ENCODE measurements around the gene VSIG10. TPM values are rescaled to one million over a fixed set of nuclear protein-coding genes. Genes with fewer than 3 reads are reported as not detected.

Gene VSIG10
- polyA plus RNA-seq, 3 donors, result 1.5 to 2.3 (median 1.5) TPM

- Mint-ChIP-seq H3K27ac (peak overlapping the region in 2 of 7 donors; percentile 4 to 63), H3K4me1 (peaks cover 5% of the 10 kb centered on the region), H3K36me3 (peaks cover 33 to 44% of the 10 kb centered on the region in 2 donors), H3K27me3 (ENCODE audit: low read depth in 3 of 3) (no peaks in the 10 kb centered on the region), H3K9me3 (peaks cover 0 to 2% (median 0%) of the 10 kb centered on the region in 7 donors), H3K4me3 (no peak overlapping the region)
- Histone ChIP-seq H3K27me3 (ENCODE audit: control insufficient read depth in 2 of 2, insufficient read depth in 2 of 2, low read length in 2 of 2) (no peaks in the 10 kb centered on the region), H3K79me2 (ENCODE audit: insufficient read depth, low read length) (peaks cover 20% of the 10 kb centered on the region), H3K9ac (ENCODE audit: insufficient read depth, low read length, poor library complexity, severe bottlenecking) (no peak overlapping the region), H3K4me1 (ENCODE audit: control insufficient read depth in 1 of 2, insufficient read depth in 2 of 2, low read length in 2 of 2) (no peaks in the 10 kb centered on the region), H4K20me1 (ENCODE audit: insufficient read depth, low read length) (peaks cover 23% of the 10 kb centered on the region), H3K4me2 (replicated peaks; ENCODE audit: extremely low read depth, low read length, poor library complexity, severe bottlenecking) (no peak overlapping the region), H3K4me3 (replicated peaks in 1 of 3; ENCODE audit: low read depth in 2 of 3, low read length in 3 of 3) (no peak overlapping the region), H3K27ac (ENCODE audit: low read depth in 1 of 2, low read length in 2 of 2) (peak overlapping the region in 1 of 2 donors; percentile 32), H2AFZ (ENCODE audit: insufficient read depth, low read depth, low read length, poor library complexity, severe bottlenecking) (no peak overlapping the region), H3K9me3 (replicated peaks in 1 of 2; ENCODE audit: control insufficient read depth in 1 of 2, insufficient read depth in 1 of 2, low read length in 2 of 2) (no peaks in the 10 kb centered on the region), H3K36me3 (replicated peaks in 1 of 2; ENCODE audit: control insufficient read depth in 1 of 2, insufficient read depth in 2 of 2, low read length in 2 of 2) (peaks cover 21 to 53% of the 10 kb centered on the region in 2 donors)
- intact Hi-C loops (cut with micrococcal nuclease), result loop anchor here in 1 of 2 donors (10.0 kb wide), 1 partner anchor 322 kb away; the partner anchor contains the start of genes SUDS3 and TAOK3
- no peak for DNase-seq
- 90% methylated on average over 12 of the region's 14 CpGs for WGBS (ENCODE audit: insufficient coverage)
- TF ChIP-seq, protein P1, sequence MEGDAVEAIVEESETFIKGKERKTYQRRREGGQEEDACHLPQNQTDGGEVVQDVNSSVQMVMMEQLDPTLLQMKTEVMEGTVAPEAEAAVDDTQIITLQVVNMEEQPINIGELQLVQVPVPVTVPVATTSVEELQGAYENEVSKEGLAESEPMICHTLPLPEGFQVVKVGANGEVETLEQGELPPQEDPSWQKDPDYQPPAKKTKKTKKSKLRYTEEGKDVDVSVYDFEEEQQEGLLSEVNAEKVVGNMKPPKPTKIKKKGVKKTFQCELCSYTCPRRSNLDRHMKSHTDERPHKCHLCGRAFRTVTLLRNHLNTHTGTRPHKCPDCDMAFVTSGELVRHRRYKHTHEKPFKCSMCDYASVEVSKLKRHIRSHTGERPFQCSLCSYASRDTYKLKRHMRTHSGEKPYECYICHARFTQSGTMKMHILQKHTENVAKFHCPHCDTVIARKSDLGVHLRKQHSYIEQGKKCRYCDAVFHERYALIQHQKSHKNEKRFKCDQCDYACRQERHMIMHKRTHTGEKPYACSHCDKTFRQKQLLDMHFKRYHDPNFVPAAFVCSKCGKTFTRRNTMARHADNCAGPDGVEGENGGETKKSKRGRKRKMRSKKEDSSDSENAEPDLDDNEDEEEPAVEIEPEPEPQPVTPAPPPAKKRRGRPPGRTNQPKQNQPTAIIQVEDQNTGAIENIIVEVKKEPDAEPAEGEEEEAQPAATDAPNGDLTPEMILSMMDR (IDR thresholded peaks at IDR 0.05), result no peak
These were observed 51.3 kb downstream of the VSIG10 start for GRCh38 chr12:118052324-118053070.

GRCh38 chr12:118050972-118051910 lies 52.6 kb downstream of the VSIG10 start:
- Mint-ChIP-seq H3K27ac (peak overlapping the region in 2 of 7 donors; percentile 27 to 67), H3K27me3 (ENCODE audit: low read depth in 3 of 3) (no peaks in the 10 kb centered on the region), H3K36me3 (peaks cover 39 to 53% of the 10 kb centered on the region in 2 donors), H3K4me1 (peaks cover 5% of the 10 kb centered on the region), H3K9me3 (peaks cover 0 to 2% (median 0%) of the 10 kb centered on the region in 7 donors), H3K4me3 (no peak overlapping the region)
- TF ChIP-seq, protein P1 (IDR thresholded peaks at IDR 0.05), result no peak
- no peak overlapping the region for H3K9ac ChIP-seq (ENCODE audit: insufficient read depth, low read length, poor library complexity, severe bottlenecking)
- no peaks in the 10 kb centered on the region for H3K9me3 ChIP-seq (replicated peaks in 1 of 2; ENCODE audit: control insufficient read depth in 1 of 2, insufficient read depth in 1 of 2, low read length in 2 of 2)
- H2AFZ ChIP-seq (ENCODE audit: insufficient read depth, low read depth, low read length, poor library complexity, severe bottlenecking), result no peak overlapping the region
- H3K79me2 ChIP-seq (ENCODE audit: insufficient read depth, low read length), result peaks cover 17% of the 10 kb centered on the region
- DNase-seq, result no peak
- H3K36me3 ChIP-seq (replicated peaks in 1 of 2; ENCODE audit: control insufficient read depth in 1 of 2, insufficient read depth in 2 of 2, low read length in 2 of 2), result peaks cover 23 to 64% of the 10 kb centered on the region in 2 donors
- H3K4me3 ChIP-seq (replicated peaks in 1 of 3; ENCODE audit: low read depth in 2 of 3, low read length in 3 of 3), result no peak overlapping the region
- peaks cover 28% of the 10 kb centered on the region for H4K20me1 ChIP-seq (ENCODE audit: insufficient read depth, low read length)
- intact Hi-C loops (cut with micrococcal nuclease), result loop anchor here in 1 of 2 donors (10.0 kb wide), 1 partner anchor 324 kb away; the partner anchor contains the start of genes SUDS3 and TAOK3
- no peaks in the 10 kb centered on the region for H3K27me3 ChIP-seq (ENCODE audit: control insufficient read depth in 2 of 2, insufficient read depth in 2 of 2, low read length in 2 of 2)
- no peak overlapping the region for H3K27ac ChIP-seq (ENCODE audit: low read depth in 1 of 2, low read length in 2 of 2)
- H3K4me1 ChIP-seq (ENCODE audit: control insufficient read depth in 1 of 2, insufficient read depth in 2 of 2, low read length in 2 of 2), result no peaks in the 10 kb centered on the region
- 19% methylated on average over 2 of the region's 12 CpGs for WGBS (ENCODE audit: insufficient coverage)
- H3K4me2 ChIP-seq (replicated peaks; ENCODE audit: extremely low read depth, low read length, poor library complexity, severe bottlenecking), result no peak overlapping the region

Data from CD14-positive monocyte (primary cell).